Subcutaneous abdominal adipose tissue (tissue), 5 donors: ENCODE results near the gene RBMS3.
A peak's percentile ranks its signal among the peaks of the same experiment; 100 is the strongest.

Experiments used
- H3K27ac ChIP-seq: one replicate; pipeline ENCODE4 v1.7.0; 2013; ENCODE audit warnings: low read depth, mild to moderate bottlenecking, inconsistent platforms, low read length, moderate library complexity
- H3K27me3 ChIP-seq, 5 donors: one replicate each; pipeline ENCODE4 v1.7.0; 2013; ENCODE audit warnings: low read length in 5 of 5, inconsistent platforms in 1 of 5; ENCODE audit not compliant: control insufficient read depth in 5 of 5, insufficient read depth in 4 of 5
- H3K36me3 ChIP-seq, 5 donors: one replicate each; pipeline ENCODE4 v1.7.0; 2013; ENCODE audit warnings: low read length in 5 of 5; ENCODE audit not compliant: control insufficient read depth in 5 of 5, insufficient read depth in 5 of 5
- H3K4me1 ChIP-seq, 5 donors: one replicate each; pipeline ENCODE4 v1.7.0; 2013; ENCODE audit warnings: low read length in 5 of 5, mild to moderate bottlenecking in 3 of 5, moderate library complexity in 1 of 5; ENCODE audit not compliant: control insufficient read depth in 5 of 5, insufficient read depth in 5 of 5
- H3K4me3 ChIP-seq, 5 donors: one replicate each; pipeline ENCODE4 v1.7.0; 2013; ENCODE audit warnings: low read length in 5 of 5, low read depth in 1 of 5
- H3K9ac ChIP-seq, 5 donors: one replicate each; pipeline ENCODE4 v1.7.0; 2013; ENCODE audit warnings: low read length in 5 of 5, mild to moderate bottlenecking in 4 of 5, moderate library complexity in 3 of 5
- H3K9me3 ChIP-seq, 5 donors: one replicate each; pipeline ENCODE4 v1.7.0; 2013; ENCODE audit warnings: low read length in 5 of 5; ENCODE audit not compliant: control insufficient read depth in 5 of 5
- donor health status: healthy.
- donor health status: healthy.
- donor health status: healthy.
- donor health status: healthy.
- donor health status: healthy.

The RBMS3 gene

GRCh38 chr3:29686889-29687592 lies 406.2 kb downstream of the RBMS3 start:
- Histone ChIP-seq H3K27ac (no peak overlapping the region), H3K9me3 (no peaks in the 10 kb centered on the region), H3K27me3 (no peaks in the 10 kb centered on the region)

GRCh38 chr3:29690686-29691353 lies 409.9 kb downstream of the RBMS3 start:
- no peaks in the 10 kb centered on the region for H3K9me3 ChIP-seq
- H3K27me3 ChIP-seq: no peaks in the 10 kb centered on the region
- no peak overlapping the region for H3K4me3 ChIP-seq
- peaks cover 0 to 3% (median 0%) of the 10 kb centered on the region in 5 donors for H3K36me3 ChIP-seq
- H3K27ac ChIP-seq: no peak overlapping the region
- no peak overlapping the region for H3K9ac ChIP-seq
- peaks cover 6 to 29% (median 23%) of the 10 kb centered on the region in 5 donors for H3K4me1 ChIP-seq

More at GRCh38 chr3:29686889-29687592, 406.2 kb downstream of the RBMS3 start:
- Histone ChIP-seq H3K9ac (no peak overlapping the region), H3K4me1 (peaks cover 0 to 16% (median 13%) of the 10 kb centered on the region in 5 donors), H3K4me3 (no peak overlapping the region), H3K36me3 (no peaks in the 10 kb centered on the region)

GRCh38 chr3:29693863-29694262 lies 413.0 kb downstream of the RBMS3 start:
- Histone ChIP-seq H3K36me3 (peaks cover 0 to 3% (median 0%) of the 10 kb centered on the region in 5 donors), H3K4me3 (no peak overlapping the region), H3K4me1 (peaks cover 6 to 36% (median 32%) of the 10 kb centered on the region in 5 donors), H3K9ac (peak overlapping the region in 1 of 5 donors; percentile 43), H3K27me3 (no peaks in the 10 kb centered on the region), H3K9me3 (no peaks in the 10 kb centered on the region), H3K27ac (peak overlapping the region; percentile 96)

GRCh38 chr3:29694331-29694730 lies 413.5 kb downstream of the RBMS3 start:
- Histone ChIP-seq H3K9me3 (no peaks in the 10 kb centered on the region), H3K27me3 (no peaks in the 10 kb centered on the region), H3K36me3 (peaks cover 0 to 3% (median 0%) of the 10 kb centered on the region in 5 donors), H3K4me1 (peaks cover 6 to 36% (median 32%) of the 10 kb centered on the region in 5 donors), H3K9ac (peak overlapping the region in 1 of 5 donors; percentile 43), H3K27ac (peak overlapping the region; percentile 96), H3K4me3 (no peak overlapping the region)

GRCh38 chr3:29694783-29695182 lies 413.9 kb downstream of the RBMS3 start:
- Histone ChIP-seq H3K36me3 (peaks cover 0 to 3% (median 0%) of the 10 kb centered on the region in 5 donors), H3K9ac (peak overlapping the region in 1 of 5 donors; percentile 76), H3K27ac (peak overlapping the region; percentile 96)

GRCh38 chr3:29695201-29695600 lies 414.3 kb downstream of the RBMS3 start:
- H3K36me3 ChIP-seq: peaks cover 0 to 3% (median 0%) of the 10 kb centered on the region in 5 donors
- no peak overlapping the region for H3K4me3 ChIP-seq
- H3K9ac ChIP-seq: peak overlapping the region in 2 of 5 donors; percentile 66 to 76
- peak overlapping the region; percentile 96 for H3K27ac ChIP-seq
- H3K27me3 ChIP-seq: no peaks in the 10 kb centered on the region
- no peaks in the 10 kb centered on the region for H3K9me3 ChIP-seq
- peaks cover 6 to 36% (median 32%) of the 10 kb centered on the region in 5 donors for H3K4me1 ChIP-seq

More at GRCh38 chr3:29694783-29695182, 413.9 kb downstream of the RBMS3 start:
- Histone ChIP-seq H3K27me3 (no peaks in the 10 kb centered on the region), H3K4me3 (no peak overlapping the region), H3K4me1 (peaks cover 6 to 36% (median 32%) of the 10 kb centered on the region in 5 donors), H3K9me3 (no peaks in the 10 kb centered on the region)

GRCh38 chr3:29695643-29696198 lies 414.9 kb downstream of the RBMS3 start:
- H3K9ac ChIP-seq: peak overlapping the region in 4 of 5 donors; percentile 15 to 76 (median 56)
- H3K27ac ChIP-seq: peak overlapping the region; percentile 96
- peaks cover 0 to 3% (median 0%) of the 10 kb centered on the region in 5 donors for H3K36me3 ChIP-seq
- no peaks in the 10 kb centered on the region for H3K27me3 ChIP-seq
- no peaks in the 10 kb centered on the region for H3K9me3 ChIP-seq
- H3K4me3 ChIP-seq: peak overlapping the region in 1 of 5 donors; percentile 25
- peaks cover 6 to 36% (median 31%) of the 10 kb centered on the region in 5 donors for H3K4me1 ChIP-seq

GRCh38 chr3:29696311-29696710 lies 415.4 kb downstream of the RBMS3 start:
- no peak overlapping the region for H3K4me3 ChIP-seq
- H3K36me3 ChIP-seq: peaks cover 0 to 3% (median 0%) of the 10 kb centered on the region in 5 donors
- no peaks in the 10 kb centered on the region for H3K9me3 ChIP-seq
- peaks cover 6 to 36% (median 31%) of the 10 kb centered on the region in 5 donors for H3K4me1 ChIP-seq
- no peak overlapping the region for H3K9ac ChIP-seq
- H3K27me3 ChIP-seq: no peaks in the 10 kb centered on the region
- peak overlapping the region; percentile 96 for H3K27ac ChIP-seq

GRCh38 chr3:29697989-29698388 lies 417.1 kb downstream of the RBMS3 start:
- H3K9ac ChIP-seq: no peak overlapping the region
- peak overlapping the region; percentile 15 for H3K27ac ChIP-seq
- H3K4me3 ChIP-seq: no peak overlapping the region
- peaks cover 6 to 36% (median 31%) of the 10 kb centered on the region in 5 donors for H3K4me1 ChIP-seq
- no peaks in the 10 kb centered on the region for H3K27me3 ChIP-seq
- H3K36me3 ChIP-seq: peaks cover 3 to 6% (median 4%) of the 10 kb centered on the region in 5 donors
- peaks cover 0 to 4% (median 0%) of the 10 kb centered on the region in 5 donors for H3K9me3 ChIP-seq
